ENCODE results near the gene PAPSS2.

DNA sequence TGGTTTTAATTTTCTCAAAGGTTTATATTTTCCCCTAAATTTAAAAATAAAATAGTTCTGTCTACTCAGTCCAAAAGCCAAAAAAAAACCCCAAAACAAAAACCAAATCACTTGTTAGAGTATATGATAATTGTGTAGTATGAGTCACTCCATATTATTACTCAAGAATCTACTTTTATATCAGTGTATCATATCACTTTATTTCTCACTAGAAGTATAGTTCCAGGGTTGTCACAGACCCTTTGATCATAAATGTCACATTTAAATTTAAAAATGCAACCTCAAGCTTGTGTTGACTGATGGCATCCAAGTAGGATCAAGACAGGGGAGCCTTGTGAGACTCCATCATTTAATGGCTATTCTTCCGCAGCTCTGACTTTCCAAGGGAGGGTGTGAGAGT is 61.0 kb downstream of the PAPSS2 start:
- TF ChIP-seq, protein P1, sequence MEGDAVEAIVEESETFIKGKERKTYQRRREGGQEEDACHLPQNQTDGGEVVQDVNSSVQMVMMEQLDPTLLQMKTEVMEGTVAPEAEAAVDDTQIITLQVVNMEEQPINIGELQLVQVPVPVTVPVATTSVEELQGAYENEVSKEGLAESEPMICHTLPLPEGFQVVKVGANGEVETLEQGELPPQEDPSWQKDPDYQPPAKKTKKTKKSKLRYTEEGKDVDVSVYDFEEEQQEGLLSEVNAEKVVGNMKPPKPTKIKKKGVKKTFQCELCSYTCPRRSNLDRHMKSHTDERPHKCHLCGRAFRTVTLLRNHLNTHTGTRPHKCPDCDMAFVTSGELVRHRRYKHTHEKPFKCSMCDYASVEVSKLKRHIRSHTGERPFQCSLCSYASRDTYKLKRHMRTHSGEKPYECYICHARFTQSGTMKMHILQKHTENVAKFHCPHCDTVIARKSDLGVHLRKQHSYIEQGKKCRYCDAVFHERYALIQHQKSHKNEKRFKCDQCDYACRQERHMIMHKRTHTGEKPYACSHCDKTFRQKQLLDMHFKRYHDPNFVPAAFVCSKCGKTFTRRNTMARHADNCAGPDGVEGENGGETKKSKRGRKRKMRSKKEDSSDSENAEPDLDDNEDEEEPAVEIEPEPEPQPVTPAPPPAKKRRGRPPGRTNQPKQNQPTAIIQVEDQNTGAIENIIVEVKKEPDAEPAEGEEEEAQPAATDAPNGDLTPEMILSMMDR (IDR thresholded peaks at IDR 0.05): no peak
- no peak for TF ChIP-seq POLR2A (IDR thresholded peaks at IDR 0.05)
- no peak for TF ChIP-seq EP300 (IDR thresholded peaks at IDR 0.05)

All from ovary (tissue), 3 donors.